ENCODE results near the gene GLRA2.

Gene GLRA2

GRCh38 chrX:14700982-14701381 lies 171.6 kb downstream of the GLRA2 start:
- no peak for DNase-seq (ENCODE audit: low spot score)

DNA sequence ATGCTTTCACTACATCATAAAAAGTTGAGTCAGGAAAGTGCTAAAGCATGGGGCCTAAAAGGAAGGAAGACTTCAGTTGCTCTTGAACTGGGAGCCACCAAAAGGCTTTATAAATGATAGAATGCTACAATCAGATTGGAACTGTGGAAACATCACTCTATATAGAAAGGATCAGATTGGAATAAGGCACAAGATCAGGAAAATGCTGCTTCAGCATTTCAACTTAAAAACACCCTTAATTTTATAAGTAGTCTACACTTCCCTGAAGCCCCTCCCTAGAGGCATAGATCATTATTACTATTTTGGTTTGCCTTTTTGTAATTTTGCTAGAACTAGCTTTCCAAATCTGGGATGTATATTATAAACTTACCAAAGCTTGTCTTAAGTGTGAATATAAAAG lies 172.8 kb downstream of the GLRA2 start:
- DNase-seq (ENCODE audit: low spot score) = no peak

- DNase-seq (ENCODE audit: low spot score) = peak; percentile 9
Observed at GRCh38 chrX:14712096-14712495, 182.8 kb downstream of the GLRA2 start.

- DNase-seq (ENCODE audit: low spot score) = no peak
Observed at GRCh38 chrX:14717949-14718348, 188.6 kb downstream of the GLRA2 start.

GRCh38 chrX:14718403-14718802 lies 189.1 kb downstream of the GLRA2 start:
- no peak for DNase-seq (ENCODE audit: low spot score)

- DNase-seq (ENCODE audit: low spot score) = no peak
Observed at GRCh38 chrX:14729058-14729457, 199.7 kb downstream of the GLRA2 start.

DNA sequence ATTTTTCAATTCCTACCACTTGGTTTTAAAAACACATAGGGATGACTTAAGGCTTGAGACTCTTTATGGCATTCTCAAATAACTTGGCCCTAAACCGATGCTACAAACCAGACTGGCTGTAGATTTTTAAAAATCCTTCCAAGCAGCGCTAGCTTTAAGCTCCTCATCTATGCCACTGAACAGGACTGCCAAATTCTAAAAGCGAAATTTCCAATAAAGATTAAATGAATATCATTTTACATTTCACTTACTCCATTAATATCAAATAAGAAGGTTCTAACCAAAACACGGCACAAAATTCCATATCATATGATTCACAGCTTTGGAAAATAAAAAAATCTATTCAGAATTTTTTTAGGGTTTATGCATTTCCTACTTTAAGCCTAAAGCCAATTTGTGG lies 209.3 kb downstream of the GLRA2 start:
- no peak for DNase-seq (ENCODE audit: low spot score)

- no peak for DNase-seq (ENCODE audit: low spot score)
Observed at GRCh38 chrX:14753441-14753840, 224.1 kb downstream of the GLRA2 start.

DNA sequence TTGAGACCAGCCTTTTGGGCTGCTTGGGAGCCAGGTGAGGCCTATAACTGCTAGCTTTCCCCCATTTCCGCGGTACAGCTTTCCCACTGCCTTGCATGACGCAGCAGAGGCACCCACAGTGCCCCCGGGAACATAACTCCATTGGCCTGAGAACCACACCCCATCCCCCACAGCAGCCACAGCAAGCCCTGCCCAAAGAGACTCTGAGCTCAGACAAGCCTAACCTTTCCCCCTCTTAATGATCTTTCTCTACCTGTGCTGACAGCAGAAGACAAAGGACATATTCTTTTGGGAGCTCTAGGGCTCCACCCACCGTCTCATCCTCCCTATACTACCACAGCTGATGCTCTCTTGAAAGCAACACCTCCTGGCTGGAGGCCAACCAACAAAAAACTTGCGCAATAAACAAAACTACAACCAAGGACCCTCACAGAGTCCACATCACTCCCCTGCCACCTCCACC lies 228.7 kb downstream of the GLRA2 start:
- DNase-seq (ENCODE audit: low spot score) = no peak

DNA sequence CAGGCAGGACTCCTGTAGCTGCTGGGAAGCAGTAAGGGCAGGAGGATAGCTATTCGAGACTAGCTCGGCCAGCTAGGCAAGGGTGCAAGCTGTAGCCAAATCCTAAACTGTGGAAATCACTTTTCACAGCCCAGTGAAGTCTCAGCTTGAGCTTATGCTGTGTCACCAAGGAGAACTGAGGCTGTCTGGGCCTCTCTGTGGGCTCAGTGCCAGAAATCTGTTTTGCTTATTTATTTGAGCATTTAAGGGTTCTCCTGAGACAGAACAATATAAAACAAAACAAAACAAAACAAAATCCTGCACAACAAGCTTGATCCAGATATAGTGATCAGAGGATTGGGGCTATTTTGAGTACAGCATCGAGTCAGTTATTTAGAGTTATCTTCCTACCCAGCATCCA lies 246.1 kb downstream of the GLRA2 start:
- DNase-seq (ENCODE audit: low spot score) = no peak

DNA sequence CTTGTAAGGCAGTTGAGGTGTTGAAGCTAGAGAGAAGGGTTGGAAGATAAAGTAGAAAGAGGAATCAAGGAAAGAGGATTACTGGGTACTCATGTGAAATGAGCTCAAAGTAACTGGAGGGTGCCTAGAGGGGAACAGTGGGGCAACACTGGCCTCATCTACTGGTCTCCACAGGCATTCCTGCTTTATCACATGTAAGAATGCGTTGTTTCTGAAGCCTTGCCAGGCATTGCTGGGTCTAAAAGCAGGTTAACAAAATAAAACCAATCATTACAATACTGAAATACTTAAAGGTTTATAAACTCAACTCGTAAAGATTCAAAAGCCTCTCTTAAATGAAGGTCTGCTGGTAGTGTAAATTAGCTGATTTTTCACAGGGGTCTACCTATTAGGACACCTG lies 247.6 kb downstream of the GLRA2 start:
- no peak for DNase-seq (ENCODE audit: low spot score)

GRCh38 chrX:14777525-14777924 lies 248.2 kb downstream of the GLRA2 start:
- DNase-seq (ENCODE audit: low spot score) = no peak

GRCh38 chrX:14779580-14779979 lies 250.2 kb downstream of the GLRA2 start:
- no peak for DNase-seq (ENCODE audit: low spot score)
